Amniotic epithelial cell (primary cell): Measurements from ENCODE around the gene FANCG.

Experiments used
- DNase-seq: peaks from one replicate; pipeline ENCODE4 v3.0.0-alpha.2; 2010; ENCODE audit warnings: low read depth

The FANCG gene

DNA sequence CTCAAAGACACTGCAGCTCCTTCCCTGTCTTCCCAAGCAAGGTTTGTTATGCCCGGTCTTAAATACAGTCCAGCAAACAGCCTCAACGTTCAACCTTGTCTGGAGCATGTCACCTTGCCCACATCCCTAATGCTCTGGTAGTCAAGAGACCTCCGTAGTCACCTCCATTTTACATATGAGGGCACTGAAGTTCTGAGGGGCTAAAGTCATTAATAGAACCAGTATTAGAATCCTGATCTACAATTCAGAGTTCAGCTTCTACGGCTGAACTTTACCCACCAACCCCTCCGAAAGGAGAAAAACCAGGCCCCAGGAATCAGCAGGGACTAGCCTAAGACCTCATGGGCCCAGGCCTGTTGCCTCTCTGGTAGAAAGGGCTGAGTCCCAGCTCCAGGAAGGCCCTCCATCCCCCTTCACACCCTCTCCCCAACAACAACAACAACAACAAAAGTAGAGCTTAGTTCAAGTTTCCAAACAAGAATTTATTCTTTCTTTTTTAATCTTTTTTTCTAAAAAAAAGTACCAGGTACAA lies 24.0 kb upstream of the FANCG start:
- no peak for DNase-seq

DNA sequence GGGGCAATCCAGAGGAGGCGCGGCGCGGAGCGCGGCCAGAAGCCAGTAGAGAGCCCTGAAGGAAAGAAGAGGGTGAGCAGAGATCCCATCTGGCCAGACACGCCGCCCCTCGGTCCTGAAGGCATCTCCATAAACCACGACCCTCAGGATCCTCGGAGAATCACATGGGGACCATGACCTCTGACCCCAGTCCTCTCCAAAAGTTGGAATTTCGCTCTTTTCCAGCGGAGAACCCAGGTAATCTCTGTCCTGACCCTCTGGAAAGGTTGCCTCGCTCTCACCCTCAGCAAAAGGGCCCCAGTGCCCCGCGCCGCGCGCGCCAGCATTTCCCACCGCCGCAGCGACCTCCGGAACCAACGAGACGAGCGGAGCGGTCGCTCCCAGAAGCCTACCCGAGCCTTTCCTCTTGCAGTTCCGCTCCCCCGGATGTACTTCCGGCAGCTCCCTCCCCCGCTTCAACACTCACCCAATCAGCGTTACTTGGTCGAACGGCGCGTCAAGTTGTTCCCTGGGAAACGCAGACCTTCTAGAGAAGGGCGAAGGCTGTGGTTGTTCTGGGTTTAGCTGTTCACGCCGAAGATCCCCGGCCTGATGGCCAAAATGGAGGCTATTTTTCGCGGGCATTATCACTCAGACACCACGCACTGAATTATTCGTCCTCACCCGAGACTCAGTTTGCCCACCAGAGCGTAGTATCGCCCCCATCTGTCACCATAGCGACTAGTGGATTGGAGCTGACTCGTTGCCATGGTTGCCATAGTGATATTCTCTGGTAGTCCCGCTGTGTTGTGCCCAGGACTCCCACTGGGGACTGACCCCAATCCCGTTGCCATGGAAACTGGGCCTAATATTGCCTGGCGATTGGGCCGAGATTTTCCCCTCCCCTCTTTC lies 23.3 kb upstream of the FANCG start, which contains the start of gene STOML2:
Gene STOML2 (minus strand): TSS at position 363 of the 891 bp plus-strand sequence. CDS start 37 bp downstream, at position 326.
- peak; percentile 97 for DNase-seq

DNA sequence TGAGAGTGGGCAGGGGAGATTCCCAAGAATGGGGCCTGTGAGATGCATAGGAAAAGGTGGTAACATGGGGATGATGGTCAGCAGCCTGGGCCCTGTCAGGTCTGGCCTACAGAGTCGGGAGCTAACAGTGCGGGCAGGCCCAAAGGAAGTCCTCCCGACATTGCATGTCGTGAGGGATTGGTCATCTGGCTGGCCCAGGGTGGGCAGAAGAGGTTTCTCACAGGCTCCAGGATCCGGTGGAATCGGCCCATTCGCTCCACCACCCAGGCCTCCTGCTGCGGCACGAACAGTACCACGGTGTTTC lies 22.7 kb upstream of the FANCG start:
- DNase-seq: no peak

DNA sequence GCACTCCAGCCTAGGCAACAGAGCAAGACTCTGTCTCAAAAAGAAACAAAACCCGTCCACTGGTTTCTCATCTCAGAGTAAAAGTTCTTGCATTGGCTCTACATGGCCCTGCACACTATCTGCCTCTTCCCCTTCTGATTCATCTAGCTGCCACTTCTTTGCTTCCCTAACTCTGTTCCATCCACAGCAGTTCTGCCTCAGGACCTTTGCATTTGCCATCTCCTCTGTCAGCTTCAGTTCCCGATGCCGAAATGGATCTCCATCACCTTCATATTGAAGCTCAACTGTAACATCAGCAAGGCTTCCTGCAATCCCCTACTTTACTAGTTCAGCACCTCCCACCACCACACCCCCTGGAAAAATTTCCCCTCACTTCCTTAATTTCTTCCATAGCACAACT lies 17.8 kb upstream of the FANCG start:
- no peak for DNase-seq

DNA sequence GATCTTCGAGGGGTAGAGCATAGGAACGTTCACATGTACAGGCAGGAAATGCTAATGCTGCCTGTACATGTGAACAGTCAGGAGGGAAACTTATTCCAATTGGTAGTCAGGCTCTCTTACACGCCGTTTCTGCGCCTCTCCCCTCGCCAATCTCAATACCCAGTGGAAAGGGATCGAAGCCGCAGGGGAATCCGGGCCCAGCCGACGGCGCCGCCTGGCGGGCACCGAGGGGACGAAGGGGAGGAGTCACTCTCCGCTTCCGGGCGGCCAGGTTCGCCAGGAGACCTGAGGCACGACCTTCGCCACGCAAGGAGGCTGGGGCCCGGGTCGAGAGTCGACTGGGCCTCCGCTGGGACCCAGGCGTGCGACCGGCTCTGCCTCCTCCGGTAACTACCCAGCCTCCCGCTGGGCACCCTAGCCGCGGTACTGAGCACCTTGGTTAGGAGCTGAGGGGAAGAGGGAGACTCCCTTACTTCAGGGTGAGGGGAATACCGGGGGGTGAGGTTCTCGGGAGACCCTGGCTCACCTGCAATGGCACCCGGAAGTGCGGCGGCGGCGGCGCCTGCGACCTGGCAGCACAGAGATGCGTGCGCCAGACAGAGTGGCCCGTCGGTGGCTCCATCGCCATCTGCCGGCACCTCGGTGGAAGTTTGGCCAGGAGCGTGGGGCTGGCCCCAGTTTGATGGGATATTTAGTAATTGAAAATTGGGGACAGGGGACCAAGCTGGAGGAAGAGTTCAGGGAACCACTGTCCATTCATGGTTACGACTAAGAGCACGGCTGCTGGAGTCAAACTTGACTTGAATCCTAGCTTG lies 16.5 kb upstream of the FANCG start, which contains the start of gene PIGO:
Gene PIGO (minus strand): TSS at position 557 of the 815 bp plus-strand sequence. CDS start 1,026 bp downstream, outside the sequence.
- DNase-seq: peak; percentile 67

DNA sequence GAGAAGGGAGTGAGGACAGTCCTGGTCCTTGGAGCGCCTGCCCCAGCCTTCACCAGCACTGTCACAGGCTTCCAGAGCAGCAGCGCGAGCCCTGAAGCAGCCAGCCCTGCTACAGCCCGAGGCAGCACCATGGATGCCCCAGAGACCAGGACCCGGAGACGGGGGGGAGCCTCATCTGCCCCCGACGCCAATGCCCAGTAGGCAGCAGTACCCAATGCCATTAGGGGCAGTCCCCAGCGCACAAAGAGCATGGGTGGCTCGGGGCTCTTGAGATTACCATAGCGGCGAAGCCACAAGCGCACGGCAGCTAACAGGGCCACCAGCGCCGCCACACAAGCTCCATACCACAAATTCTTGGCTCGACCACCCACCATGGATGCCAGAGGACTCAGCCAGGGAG lies 11.8 kb upstream of the FANCG start:
- DNase-seq: no peak

DNA sequence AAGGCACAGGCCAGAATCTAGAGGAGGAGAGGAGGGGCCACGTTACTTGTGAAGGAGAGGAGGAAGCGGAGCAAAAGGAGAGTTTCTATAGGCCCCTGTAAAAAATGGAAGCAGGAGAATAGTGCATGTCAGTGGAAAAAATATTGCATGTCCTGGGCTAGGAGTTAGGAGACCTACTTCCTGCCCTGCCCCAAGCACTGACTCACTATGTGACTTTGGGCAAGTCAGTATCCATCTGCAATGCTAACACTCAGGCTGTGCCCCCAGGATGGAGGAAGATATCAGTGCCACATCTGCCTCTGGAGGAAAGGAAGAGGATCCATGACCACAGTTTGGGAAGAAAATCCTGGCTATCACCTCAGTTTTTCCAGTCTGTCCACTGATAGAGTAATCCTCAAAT lies 9.7 kb upstream of the FANCG start:
- DNase-seq: no peak

DNA sequence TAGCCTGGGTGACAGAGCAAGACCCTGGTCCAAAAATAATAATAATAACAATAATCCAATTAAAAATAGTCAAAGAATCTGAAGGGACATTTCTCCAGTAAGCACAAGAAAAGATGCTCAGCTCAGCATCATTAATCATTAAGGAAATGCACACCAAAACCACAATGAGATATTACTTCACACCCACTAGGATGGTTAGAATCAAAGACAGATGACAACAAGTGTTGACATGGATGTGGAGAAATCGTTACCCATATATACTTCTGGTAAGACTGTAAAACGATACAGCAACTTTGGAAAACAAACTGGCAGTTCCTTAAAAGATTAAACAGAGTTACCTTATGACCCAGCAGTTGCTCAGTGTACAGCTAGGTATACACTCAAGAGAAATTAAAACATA lies 5.3 kb upstream of the FANCG start:
- no peak for DNase-seq

DNA sequence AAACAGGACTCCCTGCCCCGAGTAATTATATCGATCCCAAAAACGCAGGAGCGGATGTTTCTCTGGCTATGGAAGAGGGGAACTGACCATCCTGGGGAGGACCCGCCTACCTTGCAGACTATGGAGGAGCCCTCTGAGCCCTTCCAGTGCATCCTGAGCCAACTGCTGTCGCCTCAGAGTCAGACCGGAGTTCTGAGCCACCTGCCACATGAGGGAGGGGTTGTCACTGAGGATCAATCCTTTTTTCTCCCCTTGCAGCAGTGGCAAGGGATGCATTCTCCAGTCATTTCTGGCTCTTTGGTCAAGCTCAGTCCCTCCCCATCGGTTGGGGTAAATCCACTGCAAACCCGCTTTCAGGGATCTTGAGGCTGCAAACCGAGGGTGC lies 709 bp downstream of the FANCG start:
- no peak for DNase-seq

DNA sequence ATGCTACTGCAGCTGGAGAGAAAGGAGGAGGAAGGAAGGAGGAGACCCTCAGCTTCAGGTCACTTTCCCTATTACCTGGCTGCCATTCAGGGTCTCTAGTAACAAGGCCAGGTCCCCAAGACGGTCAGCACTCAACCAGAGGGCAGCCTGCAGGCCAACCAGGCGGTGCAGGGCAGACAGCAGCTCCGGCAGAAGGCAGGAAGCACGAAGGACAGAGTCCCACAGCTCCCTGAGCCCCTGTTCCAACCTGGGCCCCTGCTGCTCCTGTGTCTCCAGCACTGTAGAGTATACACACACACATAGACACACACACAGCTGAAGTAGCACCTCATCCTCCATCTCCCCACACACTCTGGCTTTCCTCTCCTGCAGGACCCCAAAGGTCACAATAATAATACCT lies 1.7 kb downstream of the FANCG start:
- no peak for DNase-seq

DNA sequence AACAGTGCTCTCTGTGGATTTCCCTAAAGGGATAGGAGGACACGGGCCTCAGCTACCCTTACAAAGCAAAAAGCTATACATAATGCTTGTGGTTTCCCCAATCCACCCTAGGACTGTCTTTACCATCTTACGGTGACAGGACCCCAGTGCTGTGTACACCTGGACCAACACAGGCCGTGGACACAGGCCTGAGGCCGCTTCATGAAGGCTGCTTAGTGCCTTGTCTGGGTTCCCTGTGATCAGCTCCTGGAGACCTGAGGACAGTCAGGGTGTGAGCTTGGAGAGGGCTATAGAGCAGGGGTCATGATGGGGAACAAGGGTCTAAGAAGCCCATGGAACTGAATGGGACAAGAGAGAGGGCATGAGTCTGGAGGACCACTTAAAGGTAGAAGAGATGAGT lies 2.9 kb downstream of the FANCG start:
- DNase-seq: no peak

DNA sequence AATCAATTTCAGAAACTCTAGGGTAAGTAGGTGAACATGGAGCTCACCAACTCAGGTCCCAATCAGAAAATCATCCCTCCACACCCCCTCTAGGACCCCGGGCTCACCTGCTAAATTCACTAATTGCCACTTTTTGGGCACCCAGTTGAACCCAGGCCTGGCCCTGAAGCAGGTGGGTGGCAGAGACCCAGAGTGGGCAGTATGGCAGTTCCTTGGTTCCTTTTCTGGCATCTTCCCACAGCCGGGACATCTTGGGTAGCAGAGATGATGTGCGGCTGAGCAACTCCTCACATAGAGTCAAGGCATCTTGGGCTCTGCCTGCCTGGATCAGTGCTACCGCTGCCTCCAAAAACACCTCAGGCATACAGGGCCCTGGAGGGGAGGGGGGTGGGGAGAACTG lies 4.4 kb downstream of the FANCG start:
- no peak for DNase-seq

DNA sequence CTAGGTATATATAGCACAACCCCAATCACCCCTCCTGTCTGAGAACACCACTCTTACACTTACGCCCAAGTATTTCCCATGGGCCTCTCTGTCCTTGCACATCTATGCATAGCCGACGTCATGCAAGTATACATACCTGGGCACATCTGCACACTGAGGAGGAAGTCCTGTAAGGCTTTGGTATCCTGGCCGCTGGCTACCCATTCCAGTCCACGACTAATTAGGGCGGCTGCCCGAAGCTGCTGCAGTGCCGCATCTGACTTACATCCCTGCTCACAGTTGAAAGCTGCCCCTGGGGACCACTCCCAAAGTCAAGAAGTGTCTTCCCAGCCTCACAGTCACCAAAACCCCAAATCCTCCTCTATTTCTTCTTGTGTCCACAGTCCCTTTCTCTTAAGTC lies 5.0 kb downstream of the FANCG start:
- DNase-seq: no peak

DNA sequence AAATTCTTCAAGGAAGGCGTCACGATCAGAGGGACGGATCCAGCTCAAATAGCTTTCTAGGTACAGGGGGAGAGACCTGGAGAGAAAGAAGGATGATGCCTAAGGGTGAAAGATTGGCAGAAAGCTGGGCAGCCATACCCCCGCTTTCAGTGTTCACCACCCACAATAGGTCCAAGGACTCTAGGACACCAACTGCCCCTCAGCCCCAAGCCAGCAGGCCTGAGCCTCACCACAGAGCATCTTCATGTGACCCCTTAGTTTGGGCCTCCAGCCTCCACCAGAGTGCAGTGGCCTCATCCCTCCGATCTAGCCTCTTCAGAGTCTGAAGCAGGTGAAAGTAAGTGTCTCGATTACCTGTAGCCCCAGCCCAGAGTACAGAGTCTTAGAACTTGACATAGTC lies 5.6 kb downstream of the FANCG start:
- DNase-seq: no peak

DNA sequence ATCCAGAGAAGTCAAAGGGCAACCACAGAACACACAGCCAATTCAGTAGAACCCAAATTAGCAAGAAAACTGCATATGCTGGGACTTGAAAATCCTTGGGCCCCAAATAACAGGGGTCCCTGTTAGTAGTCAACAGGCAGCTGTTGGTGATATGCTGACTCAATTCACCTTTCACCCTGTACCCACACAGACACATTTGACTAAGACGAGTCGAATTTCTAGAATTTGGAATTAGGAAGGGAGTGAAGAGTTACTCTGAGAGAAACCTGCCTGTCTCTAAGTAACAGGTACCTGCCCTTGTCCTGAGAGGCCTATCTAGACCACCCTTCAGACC lies 6.5 kb downstream of the FANCG start:
- DNase-seq: no peak

DNA sequence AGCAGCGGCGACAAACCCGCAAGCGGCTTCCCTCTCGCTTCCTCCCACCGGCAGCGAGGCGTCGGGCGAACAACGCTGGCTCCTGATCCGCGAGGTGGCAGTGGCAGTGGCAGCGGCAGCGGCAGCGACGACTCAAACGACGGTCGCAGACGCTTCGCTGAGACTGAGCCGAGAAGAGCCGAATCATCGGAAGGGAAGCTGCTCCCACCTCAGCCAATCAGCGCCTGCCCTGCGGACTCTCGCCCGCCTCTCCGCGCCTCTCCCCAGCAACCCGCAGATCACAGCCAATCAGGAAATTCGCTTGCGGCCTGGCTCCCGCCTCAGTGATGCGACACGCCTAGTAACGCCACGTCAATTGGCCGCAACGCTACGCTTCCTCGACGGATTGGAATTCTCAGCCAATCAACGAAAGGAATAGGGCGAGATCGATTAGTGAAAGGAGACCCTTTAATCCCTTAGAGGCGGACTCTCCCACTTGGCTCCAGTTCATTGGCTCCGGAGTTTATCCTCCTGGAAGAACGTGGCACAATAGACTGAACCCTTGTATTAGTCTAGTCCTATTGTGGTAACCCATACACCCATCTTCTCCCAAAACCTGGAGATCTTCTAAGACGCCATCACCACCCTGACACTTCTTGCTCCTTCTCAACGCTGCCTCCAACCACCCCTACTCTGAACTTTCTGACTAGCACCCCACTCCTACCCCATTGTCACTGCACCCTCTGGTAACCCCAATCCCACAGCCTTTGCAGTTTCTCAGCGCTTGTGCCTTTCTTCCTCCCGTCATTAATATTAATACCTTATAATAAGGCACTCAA lies 7.1 kb downstream of the FANCG start, which contains the start of gene VCP:
Gene VCP (minus strand): TSS at position 165 of the 818 bp plus-strand sequence. CDS start 272 bp downstream, outside the sequence.
- peak; percentile 99 for DNase-seq

DNA sequence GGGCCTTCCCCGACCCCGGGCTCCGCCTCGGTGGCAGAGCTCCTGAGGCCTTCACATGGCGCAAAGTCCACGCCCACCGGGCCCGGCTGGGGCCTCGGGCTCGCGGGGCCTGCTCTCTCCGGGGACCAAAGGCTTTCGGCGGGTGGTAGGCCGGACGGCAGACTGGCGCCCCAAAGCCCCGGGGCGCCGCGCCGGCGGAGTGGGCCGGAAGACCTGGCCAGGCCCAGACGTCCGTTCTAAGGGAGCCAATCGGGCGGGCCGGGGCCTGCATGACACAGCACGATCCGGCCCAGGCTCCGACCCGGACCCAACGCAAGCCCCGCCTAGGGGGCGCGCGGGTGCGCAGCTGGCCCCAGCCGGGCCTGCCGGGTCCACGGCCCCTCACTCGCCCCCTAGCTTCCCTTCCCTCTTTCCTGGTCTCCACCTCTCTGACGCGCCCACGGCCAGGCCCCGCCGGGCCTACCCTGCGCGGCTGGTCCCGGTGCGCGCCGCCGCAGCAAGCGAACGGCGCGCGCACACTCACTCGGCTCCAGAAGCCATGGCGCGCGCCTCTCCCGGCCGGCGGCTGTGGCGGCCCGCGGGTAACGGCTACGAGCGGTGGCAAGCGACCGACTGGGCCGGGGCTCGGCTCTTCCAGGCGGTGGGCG lies 7.8 kb downstream of the FANCG start:
- peak; percentile 82 for DNase-seq

DNA sequence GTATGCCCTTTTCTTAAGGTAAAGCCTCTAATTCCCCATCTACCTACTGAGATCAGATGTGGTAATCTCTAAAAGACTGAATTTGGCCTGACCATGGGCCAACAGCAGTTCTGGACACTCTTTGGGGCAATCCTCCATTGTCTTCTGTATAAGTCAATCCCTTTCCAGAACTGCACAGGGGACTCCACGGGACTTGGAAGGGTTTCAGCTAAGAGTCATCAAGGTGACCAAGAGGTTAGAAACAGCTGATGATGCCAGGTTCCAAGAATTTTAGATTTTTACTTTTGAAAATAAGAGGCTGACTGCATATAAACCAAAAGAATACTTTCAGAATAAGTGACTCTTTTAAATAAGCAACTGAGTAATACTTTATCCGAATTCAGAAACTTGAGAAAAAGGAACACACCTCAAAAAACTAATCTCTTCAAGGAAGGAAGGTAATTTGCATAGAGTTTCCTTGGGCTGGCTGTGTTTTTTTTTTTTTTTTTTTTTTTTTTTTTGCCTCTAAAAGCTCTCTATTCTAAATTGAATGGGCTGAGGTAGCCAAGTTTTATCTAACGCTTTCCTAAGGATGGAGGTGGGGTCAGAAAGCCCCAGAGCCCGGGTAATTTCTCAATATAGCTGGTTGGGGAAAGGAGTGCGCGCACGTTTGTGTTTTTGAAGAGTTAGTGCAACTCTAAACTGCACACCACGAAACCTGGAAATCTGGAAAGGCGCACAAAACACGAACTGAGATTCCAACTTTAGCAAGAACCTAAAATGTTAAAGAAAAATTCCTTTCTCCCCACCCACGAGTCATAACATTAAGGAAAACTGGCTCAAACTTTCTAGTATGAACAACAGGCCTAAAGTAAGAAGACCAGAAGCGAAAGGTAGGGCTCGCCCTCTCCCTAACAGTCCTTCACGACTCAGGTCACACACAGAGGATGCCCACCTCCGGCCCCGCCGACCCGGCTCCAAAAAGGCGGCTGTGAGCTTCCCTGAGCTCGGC lies 8.6 kb downstream of the FANCG start:
- peak; percentile 29 for DNase-seq

DNA sequence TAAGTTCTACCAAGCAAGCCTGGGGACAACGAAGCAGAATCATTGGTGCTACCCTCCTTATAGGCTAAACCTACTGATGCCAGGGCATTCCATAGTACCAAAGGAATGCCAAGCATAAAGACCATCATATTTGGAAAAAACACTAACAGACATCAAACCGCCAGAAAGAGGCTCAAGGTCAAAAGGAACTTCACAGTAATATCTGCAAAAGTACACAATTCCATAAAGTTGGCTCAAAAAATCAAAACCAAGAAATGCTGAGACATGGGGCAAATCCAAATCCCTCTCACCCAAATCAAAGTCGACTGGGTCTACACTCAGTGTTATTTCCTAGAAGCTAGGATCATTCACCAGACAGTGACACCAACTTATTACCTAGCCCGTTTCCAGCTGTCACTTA lies 10.7 kb downstream of the FANCG start:
- DNase-seq: no peak

DNA sequence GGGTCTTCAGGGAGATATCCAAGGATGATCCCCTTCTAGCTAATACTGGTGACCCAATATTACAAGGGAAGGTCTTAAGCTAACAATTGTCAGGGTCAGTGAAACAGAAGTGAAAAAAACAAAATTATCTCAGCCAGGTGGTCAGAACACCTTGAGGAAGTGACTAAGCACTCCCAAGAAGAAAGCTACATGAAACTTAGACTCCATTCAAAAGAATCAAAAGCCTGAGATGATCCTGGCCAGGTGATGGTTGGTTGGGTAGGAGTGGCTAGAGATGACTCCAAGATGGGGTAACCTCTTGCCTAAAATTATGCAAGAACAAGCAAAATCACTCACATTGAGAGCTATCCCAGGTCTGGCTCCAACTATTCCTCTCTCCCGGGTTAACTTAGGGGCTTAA lies 12.7 kb downstream of the FANCG start:
- DNase-seq: no peak
